Endodermal cell (in vitro differentiated cells): ENCODE measurements around the gene CCDC6. TPM values are rescaled to one million over a fixed set of nuclear protein-coding genes. Genes with fewer than 3 reads are reported as not detected.
"Not testable (repeated sequence)": the region's sequence is repeated elsewhere in the genome, so short reads cannot be mapped to it uniquely, and the experiment has no call there.

Experiments used
- DNase-seq: peaks from one replicate; pipeline ENCODE4 v3.0.0-alpha.2; 2017
- H3K27ac ChIP-seq: 2 replicates; pipeline ENCODE4 v1.5.1; 2013; ENCODE audit warnings: mild to moderate bottlenecking, low read depth, low read length, moderate library complexity
- H3K27me3 ChIP-seq: 2 replicates; pipeline ENCODE4 v1.6.1; 2013; ENCODE audit warnings: mild to moderate bottlenecking, low read length, moderate library complexity; ENCODE audit not compliant: insufficient read depth, control insufficient read depth, poor library complexity, severe bottlenecking
- H3K36me3 ChIP-seq: 2 replicates; pipeline ENCODE4 v1.7.0; 2013; ENCODE audit warnings: mild to moderate bottlenecking, low read length, moderate library complexity; ENCODE audit not compliant: control insufficient read depth, insufficient read depth
- H3K4me1 ChIP-seq: one replicate; pipeline ENCODE4 v1.7.0; 2013; ENCODE audit warnings: low read length; ENCODE audit not compliant: control insufficient read depth, insufficient read depth
- H3K4me3 ChIP-seq: 2 replicates; pipeline ENCODE4 v1.5.1; 2013; ENCODE audit warnings: mild to moderate bottlenecking, low read length, moderate library complexity
- H3K9ac ChIP-seq: 2 replicates; pipeline ENCODE4 v1.6.1; 2013; ENCODE audit warnings: mild to moderate bottlenecking, low read length, moderate library complexity; ENCODE audit not compliant: poor library complexity, severe bottlenecking; ENCODE audit errors: extremely low read depth
- H3K9me3 ChIP-seq: 2 replicates; pipeline ENCODE4 v1.6.1; 2013; ENCODE audit warnings: mild to moderate bottlenecking, low read length, moderate library complexity; ENCODE audit not compliant: control insufficient read depth
- H3K27ac Mint-ChIP-seq: 2 replicates; pipeline ENCODE4 v1.8.0; 2020; ENCODE audit warnings: mixed read lengths
- H3K27me3 Mint-ChIP-seq: 2 replicates; pipeline ENCODE4 v1.8.0; 2021; ENCODE audit warnings: mild to moderate bottlenecking, mixed read lengths; ENCODE audit not compliant: insufficient read depth
- H3K36me3 Mint-ChIP-seq: 2 replicates; pipeline ENCODE4 v1.8.0; 2020; ENCODE audit warnings: low read depth, mixed read lengths
- H3K4me1 Mint-ChIP-seq: 2 replicates; pipeline ENCODE4 v1.8.0; 2020; ENCODE audit warnings: mixed read lengths
- H3K4me3 Mint-ChIP-seq: 2 replicates; pipeline ENCODE4 v1.8.0; 2020; ENCODE audit warnings: mild to moderate bottlenecking, moderate library complexity, mixed read lengths
- H3K9me3 Mint-ChIP-seq: 2 replicates; pipeline ENCODE4 v1.8.0; 2020; ENCODE audit warnings: mild to moderate bottlenecking, mixed read lengths
- WGBS, 2 experiments: methylation state at CpG; one replicate each; pipeline versions ENCODE4 v1.1.5 to v1.1.7; 2013; ENCODE audit warnings: missing lambda C conversion rate in 2 of 2, mixed read lengths in 1 of 2; ENCODE audit not compliant: insufficient coverage in 1 of 2, insufficient read length in 1 of 2; 5-methylcytosine and 5-hydroxymethylcytosine counted together
- total RNA-seq, 2 donors: library from RNA; stranded (reverse); fragmentation: NEBNext Ultra II Directional in 1 of 2; extraction: Animal tissue kit (Norgen Biotek cat#: 25700) in 1 of 2; gene quantifications; 2 replicates in 1 of 2; 3 replicates in 1 of 2; pipeline ENCODE4 v1.2.1, GENCODE V29; 2021
- TF ChIP-seq, protein P1 (sequence below): fragments of 200-600 bp; sonication (generic); conservative IDR thresholded peaks from 2 replicates; pipeline ENCODE4 v1.5.0; 2021; ENCODE audit warnings: antibody characterized with exemption, mild to moderate bottlenecking

CCDC6 gene
- total RNA-seq, 2 donors from 2014 or later = 29.3 to 30.4 TPM

DNA sequence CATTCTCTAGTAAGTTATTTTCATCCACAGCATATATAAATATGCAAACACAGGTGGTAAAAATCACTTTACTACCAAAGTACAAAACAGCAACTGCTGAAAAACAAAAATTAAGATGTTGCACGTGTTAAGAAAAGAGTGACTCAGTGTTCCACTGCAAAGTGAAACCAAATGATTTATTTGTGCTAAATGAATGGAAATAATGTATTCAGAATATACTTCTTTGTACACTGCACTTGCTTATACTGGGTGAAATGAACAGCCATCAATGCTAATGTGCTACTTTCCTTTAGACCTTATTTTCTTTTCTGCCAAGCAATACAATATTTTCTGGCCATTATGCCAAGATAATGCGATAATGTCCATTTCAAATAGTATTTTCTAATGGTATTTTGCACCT, 114.8 kb downstream of the CCDC6 start:
- no peaks in the 10 kb centered on the region for H3K27me3 Mint-ChIP-seq
- Histone ChIP-seq H3K27me3 (no peaks in the 10 kb centered on the region), H3K9ac (no peak overlapping the region), H3K4me1 (no peaks in the 10 kb centered on the region), H3K4me3 (no peak overlapping the region), H3K36me3 (peaks cover 43% of the 10 kb centered on the region), H3K27ac (no peak overlapping the region), H3K9me3 (no peaks in the 10 kb centered on the region)
- peaks cover 4% of the 10 kb centered on the region for H3K9me3 Mint-ChIP-seq
- H3K27ac Mint-ChIP-seq = no peak overlapping the region
- no peak overlapping the region for H3K4me3 Mint-ChIP-seq
- TF ChIP-seq, protein P1, sequence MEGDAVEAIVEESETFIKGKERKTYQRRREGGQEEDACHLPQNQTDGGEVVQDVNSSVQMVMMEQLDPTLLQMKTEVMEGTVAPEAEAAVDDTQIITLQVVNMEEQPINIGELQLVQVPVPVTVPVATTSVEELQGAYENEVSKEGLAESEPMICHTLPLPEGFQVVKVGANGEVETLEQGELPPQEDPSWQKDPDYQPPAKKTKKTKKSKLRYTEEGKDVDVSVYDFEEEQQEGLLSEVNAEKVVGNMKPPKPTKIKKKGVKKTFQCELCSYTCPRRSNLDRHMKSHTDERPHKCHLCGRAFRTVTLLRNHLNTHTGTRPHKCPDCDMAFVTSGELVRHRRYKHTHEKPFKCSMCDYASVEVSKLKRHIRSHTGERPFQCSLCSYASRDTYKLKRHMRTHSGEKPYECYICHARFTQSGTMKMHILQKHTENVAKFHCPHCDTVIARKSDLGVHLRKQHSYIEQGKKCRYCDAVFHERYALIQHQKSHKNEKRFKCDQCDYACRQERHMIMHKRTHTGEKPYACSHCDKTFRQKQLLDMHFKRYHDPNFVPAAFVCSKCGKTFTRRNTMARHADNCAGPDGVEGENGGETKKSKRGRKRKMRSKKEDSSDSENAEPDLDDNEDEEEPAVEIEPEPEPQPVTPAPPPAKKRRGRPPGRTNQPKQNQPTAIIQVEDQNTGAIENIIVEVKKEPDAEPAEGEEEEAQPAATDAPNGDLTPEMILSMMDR = no peak
- 83 to 92% methylated on average over 1 to 2 of the region's 2 CpGs for WGBS, 2 experiments
- DNase-seq = no peak
- H3K4me1 Mint-ChIP-seq = peaks cover 23% of the 10 kb centered on the region
- H3K36me3 Mint-ChIP-seq = peaks cover 48% of the 10 kb centered on the region

DNA sequence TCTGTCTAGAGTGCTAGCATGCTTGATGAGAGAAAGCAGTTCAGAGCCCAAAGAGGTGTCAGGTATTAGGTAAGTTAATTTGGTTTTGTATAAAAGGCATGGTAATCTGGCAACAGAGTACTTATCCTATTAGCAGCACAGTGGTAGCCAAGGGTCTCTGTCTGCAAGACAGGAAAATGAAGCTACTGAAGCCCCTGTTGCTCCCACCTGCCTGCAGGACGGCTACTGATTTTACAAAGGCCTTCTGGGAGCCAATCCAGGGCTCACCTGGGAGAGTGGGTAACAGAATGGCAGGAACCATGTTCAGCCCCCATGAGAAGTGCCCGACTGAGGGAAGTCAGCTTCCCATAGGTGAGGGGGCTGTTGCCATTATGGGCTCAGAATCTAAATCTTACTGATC, 116.3 kb downstream of the CCDC6 start:
- not testable (repeated sequence) for H3K27ac Mint-ChIP-seq, H3K9me3 ChIP-seq, H3K4me3 ChIP-seq, H3K4me1 ChIP-seq, H3K27ac ChIP-seq, H3K27me3 ChIP-seq, H3K9me3 Mint-ChIP-seq, H3K4me3 Mint-ChIP-seq, H3K9ac ChIP-seq, H3K27me3 Mint-ChIP-seq
- peak; percentile 50 for DNase-seq
- peaks cover 38% of the 10 kb centered on the region for H3K36me3 Mint-ChIP-seq
- 41 to 100% methylated on average over 1 to 2 of the region's 2 CpGs for WGBS, 2 experiments
- peaks cover 39% of the 10 kb centered on the region for H3K36me3 ChIP-seq
- H3K4me1 Mint-ChIP-seq = peaks cover 23% of the 10 kb centered on the region

DNA sequence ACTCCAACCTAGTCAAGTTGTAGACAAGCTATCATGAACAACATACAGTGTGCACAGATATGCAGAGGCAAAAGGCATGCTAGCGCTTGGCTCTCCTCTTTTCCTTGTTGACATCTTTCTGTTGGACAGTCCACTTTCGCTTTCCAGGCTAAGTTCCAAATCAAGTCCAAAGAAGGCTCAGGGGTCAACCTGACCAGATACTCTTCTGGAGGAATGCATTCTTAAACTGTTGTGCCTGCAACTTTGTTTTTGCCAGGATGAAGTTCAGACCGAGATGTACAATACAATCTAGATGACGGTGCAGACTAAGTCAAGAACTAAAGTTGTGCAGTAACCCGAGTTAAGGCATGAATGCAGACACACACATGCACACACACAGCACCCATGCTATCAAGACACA, 117.4 kb downstream of the CCDC6 start:
- not testable (repeated sequence) for H3K27me3 ChIP-seq, H3K27ac Mint-ChIP-seq, H3K9ac ChIP-seq, H3K9me3 Mint-ChIP-seq, H3K4me3 ChIP-seq, H3K27ac ChIP-seq, H3K9me3 ChIP-seq, H3K4me1 ChIP-seq, DNase-seq, H3K27me3 Mint-ChIP-seq, H3K4me3 Mint-ChIP-seq
- Mint-ChIP-seq H3K4me1 (peaks cover 23% of the 10 kb centered on the region), H3K36me3 (peaks cover 26% of the 10 kb centered on the region)
- peaks cover 28% of the 10 kb centered on the region for H3K36me3 ChIP-seq
- 89 to 96% methylated on average over 3 to 5 of the region's 5 CpGs for WGBS, 2 experiments

DNA sequence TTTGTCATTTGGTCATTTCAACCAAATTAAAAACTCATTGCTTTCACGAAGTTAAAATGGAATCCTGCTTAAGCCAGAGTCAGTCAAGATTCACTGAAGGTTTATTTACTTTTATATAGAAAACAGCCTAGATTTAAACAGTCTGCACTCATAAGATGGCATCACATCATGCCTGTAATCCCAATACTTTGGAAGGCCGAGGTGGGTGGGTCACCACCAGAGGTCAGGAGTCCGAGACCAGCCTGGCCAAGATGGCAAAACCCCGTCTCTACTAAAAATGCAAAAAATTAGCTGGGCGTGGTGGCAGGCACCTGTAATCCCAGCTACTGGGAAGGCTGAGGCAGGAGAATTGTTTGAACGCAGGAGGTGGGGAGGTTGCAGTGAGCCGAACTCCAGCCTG, 119.3 kb downstream of the CCDC6 start:
- H3K9me3 ChIP-seq, H3K4me3 Mint-ChIP-seq, H3K4me1 ChIP-seq, H3K27me3 Mint-ChIP-seq, H3K27ac Mint-ChIP-seq, H3K9ac ChIP-seq, H3K36me3 Mint-ChIP-seq, H3K9me3 Mint-ChIP-seq, H3K4me3 ChIP-seq, DNase-seq, H3K27me3 ChIP-seq, H3K27ac ChIP-seq: not testable (repeated sequence)
- TF ChIP-seq, protein P1 = peak; percentile 53
- H3K36me3 ChIP-seq = peaks cover 12% of the 10 kb centered on the region
- peaks cover 16% of the 10 kb centered on the region for H3K4me1 Mint-ChIP-seq
- WGBS, 2 experiments = 70 to 85% methylated on average over 2 to 7 of the region's 7 CpGs

DNA sequence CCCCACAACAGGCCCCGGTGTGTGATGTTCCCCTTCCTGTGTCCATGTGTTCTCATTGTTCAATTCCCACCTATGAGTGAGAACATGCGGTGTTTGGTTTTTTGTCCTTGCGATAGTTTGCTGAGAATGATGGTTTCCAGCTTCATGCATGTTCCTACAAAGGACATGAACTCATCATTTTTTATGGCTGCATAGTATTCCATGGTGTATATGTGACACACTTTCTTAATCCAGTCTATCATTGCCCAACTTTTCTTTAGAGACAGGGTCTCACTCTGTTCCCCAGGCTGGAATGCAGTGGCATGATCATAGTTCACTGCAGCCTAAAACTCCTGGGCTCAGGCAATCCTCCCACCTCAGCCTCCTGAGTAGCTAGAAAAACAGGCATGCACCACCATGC, 120.9 kb downstream of the CCDC6 start:
- WGBS, 2 experiments = no CpG with 5 or more reads among the region's 3 CpGs
- not testable (repeated sequence) for H3K27ac Mint-ChIP-seq, H3K9me3 Mint-ChIP-seq, H3K27me3 Mint-ChIP-seq, H3K4me3 Mint-ChIP-seq, H3K4me1 Mint-ChIP-seq, H3K27me3 ChIP-seq, H3K9me3 ChIP-seq, H3K4me1 ChIP-seq, H3K27ac ChIP-seq, H3K9ac ChIP-seq, H3K36me3 ChIP-seq, H3K36me3 Mint-ChIP-seq, H3K4me3 ChIP-seq, DNase-seq
